ENCODE data around the gene C1orf226.

The C1orf226 gene, protein sequence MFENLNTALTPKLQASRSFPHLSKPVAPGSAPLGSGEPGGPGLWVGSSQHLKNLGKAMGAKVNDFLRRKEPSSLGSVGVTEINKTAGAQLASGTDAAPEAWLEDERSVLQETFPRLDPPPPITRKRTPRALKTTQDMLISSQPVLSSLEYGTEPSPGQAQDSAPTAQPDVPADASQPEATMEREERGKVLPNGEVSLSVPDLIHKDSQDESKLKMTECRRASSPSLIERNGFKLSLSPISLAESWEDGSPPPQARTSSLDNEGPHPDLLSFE

DNA sequence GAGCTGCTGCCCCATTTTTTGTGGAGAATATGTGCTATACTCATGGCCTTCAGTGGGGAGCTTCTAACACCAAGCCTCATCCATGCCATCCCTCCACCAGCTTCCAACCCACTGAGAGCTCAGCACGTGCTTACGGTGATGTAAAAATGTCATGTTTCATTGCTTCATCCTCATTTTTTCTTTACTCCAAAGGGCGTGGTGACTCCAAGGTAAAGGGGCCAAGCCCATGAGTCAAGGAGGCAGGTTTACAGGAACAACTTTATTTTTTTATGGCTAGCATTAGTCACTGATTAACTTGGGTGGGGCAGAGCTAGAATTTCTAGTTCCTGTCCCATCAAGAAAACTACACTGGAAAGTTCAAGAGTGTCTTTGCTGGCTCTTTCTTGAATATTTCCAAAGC, at the start of gene C1orf226:
C1orf226 (plus strand) TSS at position 346 of the 400 bp plus-strand sequence. CDS start 174 bp downstream, outside the sequence.
- TF ChIP-seq, protein P1, sequence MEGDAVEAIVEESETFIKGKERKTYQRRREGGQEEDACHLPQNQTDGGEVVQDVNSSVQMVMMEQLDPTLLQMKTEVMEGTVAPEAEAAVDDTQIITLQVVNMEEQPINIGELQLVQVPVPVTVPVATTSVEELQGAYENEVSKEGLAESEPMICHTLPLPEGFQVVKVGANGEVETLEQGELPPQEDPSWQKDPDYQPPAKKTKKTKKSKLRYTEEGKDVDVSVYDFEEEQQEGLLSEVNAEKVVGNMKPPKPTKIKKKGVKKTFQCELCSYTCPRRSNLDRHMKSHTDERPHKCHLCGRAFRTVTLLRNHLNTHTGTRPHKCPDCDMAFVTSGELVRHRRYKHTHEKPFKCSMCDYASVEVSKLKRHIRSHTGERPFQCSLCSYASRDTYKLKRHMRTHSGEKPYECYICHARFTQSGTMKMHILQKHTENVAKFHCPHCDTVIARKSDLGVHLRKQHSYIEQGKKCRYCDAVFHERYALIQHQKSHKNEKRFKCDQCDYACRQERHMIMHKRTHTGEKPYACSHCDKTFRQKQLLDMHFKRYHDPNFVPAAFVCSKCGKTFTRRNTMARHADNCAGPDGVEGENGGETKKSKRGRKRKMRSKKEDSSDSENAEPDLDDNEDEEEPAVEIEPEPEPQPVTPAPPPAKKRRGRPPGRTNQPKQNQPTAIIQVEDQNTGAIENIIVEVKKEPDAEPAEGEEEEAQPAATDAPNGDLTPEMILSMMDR (IDR thresholded peaks at IDR 0.05; ENCODE audit: control insufficient read depth, insufficient read depth, low read depth, low read length, missing control alignments) = no peak
- H3K4me3 ChIP-seq (ENCODE audit: control insufficient read depth, low read depth, low read length) = no peak within 1 kb of the TSS
- DNase-seq (ENCODE audit: low read depth) = no peak

DNA sequence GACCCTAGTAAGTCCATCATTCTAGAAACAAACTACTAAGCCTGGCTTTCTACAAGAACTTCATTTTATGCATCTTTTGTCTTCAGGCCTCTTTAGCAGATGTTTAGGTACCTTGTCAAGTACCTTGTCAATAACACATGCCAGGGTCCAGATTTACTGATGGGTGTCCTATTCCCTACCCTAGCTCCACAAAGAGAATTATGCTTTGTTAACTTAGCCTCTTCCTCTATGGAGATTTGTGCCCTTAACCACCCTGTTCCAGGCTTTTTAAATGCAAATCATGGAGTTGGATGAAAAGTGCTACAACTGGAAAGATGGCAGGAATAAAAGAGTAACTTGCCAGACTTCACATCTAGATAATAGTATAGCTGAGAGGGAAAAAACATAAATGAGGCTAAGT, 47.5 kb upstream of the C1orf226 start:
- DNase-seq (ENCODE audit: low read depth) = no peak
- TF ChIP-seq, protein P1 (IDR thresholded peaks at IDR 0.05; ENCODE audit: control insufficient read depth, insufficient read depth, low read depth, low read length, missing control alignments) = no peak
- no peak overlapping the region for H3K4me3 ChIP-seq (ENCODE audit: control insufficient read depth, low read depth, low read length)

DNA sequence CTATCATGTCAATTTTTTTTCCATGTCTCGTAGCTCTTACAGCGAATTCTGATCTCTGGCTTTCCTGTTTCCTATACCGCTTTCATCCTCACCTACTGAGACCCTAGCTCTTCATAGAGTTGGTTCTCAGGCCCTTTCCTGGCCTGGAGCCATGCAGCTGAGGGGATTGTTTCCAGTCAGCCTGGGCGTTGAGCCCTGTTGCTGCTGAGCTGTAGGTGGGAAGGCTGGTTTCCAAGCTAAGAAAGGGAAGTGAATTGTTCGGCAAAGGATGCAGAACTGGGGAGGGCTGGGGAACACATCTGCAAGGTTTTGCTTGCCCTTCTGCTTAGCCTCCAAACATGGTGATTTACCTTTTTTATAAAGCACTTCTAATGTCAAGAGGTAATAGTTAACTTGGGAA, 46.4 kb upstream of the C1orf226 start:
- no peak overlapping the region for H3K4me3 ChIP-seq (ENCODE audit: control insufficient read depth, low read depth, low read length)
- no peak for DNase-seq (ENCODE audit: low read depth)
- TF ChIP-seq, protein P1 (IDR thresholded peaks at IDR 0.05; ENCODE audit: control insufficient read depth, insufficient read depth, low read depth, low read length, missing control alignments) = no peak

DNA sequence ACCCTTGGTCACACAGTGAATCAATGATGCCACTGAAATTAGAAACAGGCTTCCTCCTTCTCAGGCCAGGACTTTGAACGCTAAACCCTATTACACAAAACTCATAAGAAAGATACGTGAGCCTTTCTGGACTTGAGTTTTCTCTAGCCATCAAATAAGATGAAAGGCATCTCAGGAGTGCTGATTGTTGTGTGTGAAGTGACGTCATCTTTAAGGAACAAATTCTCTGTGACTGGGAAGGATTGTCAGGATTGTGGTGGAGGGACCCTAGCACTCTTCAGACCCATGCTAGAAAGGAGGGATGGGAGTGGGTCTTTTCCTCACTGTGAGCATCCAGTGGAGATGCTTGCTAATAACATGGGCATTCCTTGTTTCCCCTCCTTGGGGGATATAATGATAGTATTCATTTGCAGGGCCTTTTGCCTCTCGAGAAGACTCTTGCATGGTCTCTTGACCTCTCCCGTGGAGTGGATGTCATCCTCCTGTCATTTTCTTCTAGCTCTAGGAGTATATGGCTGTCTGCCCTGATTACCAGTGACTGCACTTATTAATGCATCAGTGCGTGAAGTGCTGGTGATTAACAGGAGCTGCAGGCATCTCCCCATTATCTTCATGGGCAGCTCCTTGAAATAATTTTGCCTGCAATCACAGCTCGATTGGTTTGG, 44.8 kb upstream of the C1orf226 start:
- DNase-seq (ENCODE audit: low read depth) = no peak
- no peak overlapping the region for H3K4me3 ChIP-seq (ENCODE audit: control insufficient read depth, low read depth, low read length)
- TF ChIP-seq, protein P1 (IDR thresholded peaks at IDR 0.05; ENCODE audit: control insufficient read depth, insufficient read depth, low read depth, low read length, missing control alignments) = no peak

DNA sequence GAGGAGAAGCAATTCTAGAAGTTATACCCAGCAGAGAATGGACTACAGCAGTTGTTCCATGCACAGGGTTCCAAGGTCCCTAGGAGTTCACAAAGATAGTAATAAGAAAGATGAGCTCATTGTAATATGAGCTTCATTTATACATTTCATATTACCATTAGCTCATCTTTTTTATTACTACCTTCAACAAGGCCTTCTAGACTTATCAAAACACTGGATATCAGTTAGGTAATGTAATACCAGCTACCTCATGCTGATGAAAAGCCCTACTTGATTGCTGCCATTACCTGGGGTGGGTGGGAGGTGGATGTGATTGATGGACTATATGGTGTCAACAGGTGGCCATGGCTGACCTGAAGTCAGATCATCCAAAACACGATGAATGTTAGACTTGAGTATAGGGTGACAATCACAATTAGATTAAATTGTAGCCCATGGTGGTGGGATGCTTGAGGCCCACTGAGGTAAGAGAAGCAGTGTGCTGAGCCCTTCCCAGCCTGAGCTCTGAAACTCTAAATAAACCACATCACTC, 39.0 kb upstream of the C1orf226 start:
- no peak overlapping the region for H3K4me3 ChIP-seq (ENCODE audit: control insufficient read depth, low read depth, low read length)
- TF ChIP-seq, protein P1 (IDR thresholded peaks at IDR 0.05; ENCODE audit: control insufficient read depth, insufficient read depth, low read depth, low read length, missing control alignments) = no peak
- DNase-seq (ENCODE audit: low read depth) = no peak

DNA sequence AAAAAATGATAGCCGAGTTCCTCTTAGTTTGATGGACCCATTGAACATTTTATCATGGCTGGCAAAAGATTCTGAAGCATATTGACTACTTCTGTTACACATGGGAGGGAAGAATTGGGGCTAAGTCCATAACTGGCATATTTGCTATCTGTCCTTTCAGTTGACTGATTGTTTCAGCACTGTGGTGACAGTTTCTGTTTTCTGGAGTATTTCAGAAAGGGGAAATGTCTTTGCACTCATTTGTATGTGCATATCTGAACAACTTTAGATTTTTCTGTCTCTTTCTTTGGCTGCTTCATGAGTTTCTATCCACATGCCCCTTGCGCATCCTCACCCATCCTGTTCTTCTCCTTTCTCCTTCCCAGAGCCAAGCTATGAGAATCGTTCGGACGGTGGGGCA, 38.1 kb upstream of the C1orf226 start:
- TF ChIP-seq, protein P1 (IDR thresholded peaks at IDR 0.05; ENCODE audit: control insufficient read depth, insufficient read depth, low read depth, low read length, missing control alignments) = no peak
- no peak for DNase-seq (ENCODE audit: low read depth)
- no peak overlapping the region for H3K4me3 ChIP-seq (ENCODE audit: control insufficient read depth, low read depth, low read length)
